Effector memory CD4-positive, alpha-beta T cell (primary cell): ENCODE data around the gene B4GALNT4.

Source experiments
- DNase-seq, 3 donors: peaks; one replicate each; pipeline ENCODE4 v3.0.0-alpha.2; 2020
- H3K27ac ChIP-seq: 2 replicates; pipeline ENCODE4 v1.7.0; 2013; ENCODE audit warnings: mild to moderate bottlenecking, low read length, moderate library complexity; ENCODE audit not compliant: insufficient read depth, poor library complexity, severe bottlenecking
- H3K27me3 ChIP-seq: replicated peaks from 2 replicates; pipeline ENCODE4 v1.7.0; 2013; ENCODE audit warnings: mild to moderate bottlenecking, low read length; ENCODE audit not compliant: insufficient read depth, control insufficient read depth, poor library complexity, severe bottlenecking
- H3K36me3 ChIP-seq: 2 replicates; pipeline ENCODE4 v1.7.0; 2013; ENCODE audit warnings: mild to moderate bottlenecking, low read length, moderate library complexity; ENCODE audit not compliant: control insufficient read depth, insufficient read depth
- H3K4me1 ChIP-seq: 2 replicates; pipeline ENCODE4 v1.7.0; 2013; ENCODE audit warnings: low read length, mild to moderate bottlenecking; ENCODE audit not compliant: control insufficient read depth, insufficient read depth, poor library complexity, severe bottlenecking
- H3K4me3 ChIP-seq: 2 replicates; pipeline ENCODE4 v1.7.0; 2013; ENCODE audit warnings: low read length, low read depth, mild to moderate bottlenecking; ENCODE audit not compliant: insufficient read depth, poor library complexity, severe bottlenecking
- H3K9me3 ChIP-seq: 2 replicates; pipeline ENCODE4 v1.7.0; 2013; ENCODE audit warnings: mild to moderate bottlenecking, low read length, moderate library complexity; ENCODE audit not compliant: control insufficient read depth

Gene B4GALNT4

GRCh38 chr11:393219-394033 lies 24.1 kb downstream of the B4GALNT4 start:
- DNase-seq: no peak
- no peaks in the 10 kb centered on the region for H3K36me3 ChIP-seq
- H3K27me3 ChIP-seq: no peaks in the 10 kb centered on the region
- H3K4me3 ChIP-seq: no peak overlapping the region
- no peak overlapping the region for H3K27ac ChIP-seq
- H3K4me1 ChIP-seq: peaks cover 11% of the 10 kb centered on the region
- H3K9me3 ChIP-seq: no peaks in the 10 kb centered on the region

DNA sequence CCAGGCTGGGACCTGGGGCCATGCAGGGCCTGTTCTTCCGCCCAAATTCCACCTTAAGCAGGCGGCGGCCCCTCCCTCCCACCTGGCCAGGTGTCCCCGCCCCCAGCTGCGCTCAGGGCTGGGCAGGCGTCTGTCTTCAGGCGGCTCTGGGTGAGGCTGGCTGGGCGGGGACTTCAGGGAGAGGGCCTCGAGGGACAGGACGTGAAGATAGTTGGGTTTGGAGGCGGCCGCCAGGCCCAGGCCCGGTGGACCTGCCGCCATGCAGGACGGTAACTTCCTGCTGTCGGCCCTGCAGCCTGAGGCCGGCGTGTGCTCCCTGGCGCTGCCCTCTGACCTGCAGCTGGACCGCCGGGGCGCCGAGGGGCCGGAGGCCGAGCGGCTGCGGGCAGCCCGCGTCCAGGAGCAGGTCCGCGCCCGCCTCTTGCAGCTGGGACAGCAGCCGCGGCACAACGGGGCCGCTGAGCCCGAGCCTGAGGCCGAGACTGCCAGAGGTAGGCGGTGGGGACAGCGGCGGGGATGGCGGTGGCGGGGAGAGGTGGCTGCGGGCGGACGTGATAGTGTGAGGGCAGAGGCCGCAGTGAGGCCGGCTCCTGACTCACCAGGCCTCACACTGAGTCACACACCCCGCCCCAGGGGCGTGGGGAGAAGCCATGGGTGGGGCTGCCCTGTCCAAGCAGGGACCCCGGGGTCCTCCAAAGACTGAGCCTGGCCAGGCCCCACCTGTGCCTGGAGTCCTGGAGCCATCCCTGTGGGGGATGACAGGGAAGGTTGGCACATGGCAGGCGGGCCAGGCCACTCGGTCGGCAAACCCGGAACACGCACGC lies 24.9 kb downstream of the B4GALNT4 start, which contains the start of gene PKP3:
Gene PKP3 (plus strand): TSS at position 176 of the 824 bp plus-strand sequence. CDS start 84 bp downstream, at position 260.
- Histone ChIP-seq H3K27me3 (no peaks in the 10 kb centered on the region), H3K36me3 (no peaks in the 10 kb centered on the region), H3K4me1 (peaks cover 11% of the 10 kb centered on the region), H3K9me3 (no peaks in the 10 kb centered on the region), H3K27ac (no peak within 1 kb of the TSS), H3K4me3 (no peak within 1 kb of the TSS)
- no peak for DNase-seq

DNA sequence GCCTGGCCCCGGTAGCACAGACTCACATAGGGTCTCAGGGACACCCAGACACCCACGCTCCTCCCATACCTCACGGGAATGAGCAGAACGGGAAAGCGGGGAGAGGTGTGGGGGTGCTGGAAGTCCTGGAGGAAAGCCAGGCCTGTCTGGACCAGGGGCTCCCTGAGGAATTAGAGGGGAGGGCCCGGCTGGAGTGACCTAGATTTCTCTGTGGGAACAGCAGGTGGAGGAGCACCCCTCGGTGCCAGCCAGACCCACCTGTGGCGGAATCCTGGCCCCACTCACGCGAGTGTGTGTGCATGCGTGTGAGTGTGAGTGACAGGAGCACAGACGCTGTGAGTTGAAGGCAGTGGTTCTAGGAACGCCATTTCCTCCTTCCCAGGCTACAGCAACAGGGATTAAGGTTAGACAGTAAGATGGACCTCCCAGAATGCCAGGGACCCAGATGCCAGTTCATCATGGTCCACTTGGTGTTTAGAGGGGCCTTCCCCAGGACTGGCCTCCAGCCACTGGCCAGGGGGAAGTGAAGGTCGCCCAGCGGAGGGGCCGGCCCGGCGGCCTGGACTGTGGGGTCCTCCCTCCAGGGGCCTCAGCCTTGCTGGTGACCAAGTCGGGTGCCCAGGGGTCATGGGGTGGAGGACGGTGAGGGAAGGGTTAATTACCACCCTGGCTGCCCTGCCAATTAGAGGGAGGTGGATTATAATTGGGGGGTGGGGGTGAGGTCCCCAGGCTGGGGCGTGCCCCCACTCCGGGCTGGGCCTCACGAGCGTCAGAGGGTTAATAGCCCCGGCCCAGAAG lies 25.8 kb downstream of the B4GALNT4 start:
- Histone ChIP-seq H3K9me3 (no peaks in the 10 kb centered on the region), H3K4me1 (peaks cover 11% of the 10 kb centered on the region), H3K27me3 (no peaks in the 10 kb centered on the region), H3K4me3 (no peak overlapping the region), H3K36me3 (no peaks in the 10 kb centered on the region), H3K27ac (no peak overlapping the region)
- no peak for DNase-seq

GRCh38 chr11:395866-396265 lies 26.6 kb downstream of the B4GALNT4 start:
- Histone ChIP-seq H3K9me3 (no peaks in the 10 kb centered on the region), H3K27ac (no peak overlapping the region), H3K4me1 (peaks cover 11% of the 10 kb centered on the region), H3K36me3 (no peaks in the 10 kb centered on the region), H3K27me3 (no peaks in the 10 kb centered on the region), H3K4me3 (no peak overlapping the region)
- DNase-seq: no peak

- H3K9me3 ChIP-seq: no peaks in the 10 kb centered on the region
- no peaks in the 10 kb centered on the region for H3K27me3 ChIP-seq
- no peak overlapping the region for H3K27ac ChIP-seq
- H3K4me1 ChIP-seq: peaks cover 11% of the 10 kb centered on the region
- DNase-seq: no peak
- peak overlapping the region; percentile 40 for H3K4me3 ChIP-seq
- H3K36me3 ChIP-seq: no peaks in the 10 kb centered on the region
Measured at GRCh38 chr11:396511-396947, 27.2 kb downstream of the B4GALNT4 start.

- DNase-seq: peak in 2 of 3 donors; percentile 25 to 41
- no peaks in the 10 kb centered on the region for H3K36me3 ChIP-seq
- no peak overlapping the region for H3K27ac ChIP-seq
- H3K4me1 ChIP-seq: peaks cover 11% of the 10 kb centered on the region
- H3K4me3 ChIP-seq: peak overlapping the region; percentile 40
- H3K27me3 ChIP-seq: no peaks in the 10 kb centered on the region
- H3K9me3 ChIP-seq: no peaks in the 10 kb centered on the region
Measured at GRCh38 chr11:396948-397548, 27.7 kb downstream of the B4GALNT4 start.

GRCh38 chr11:398826-399225 lies 29.5 kb downstream of the B4GALNT4 start:
- Histone ChIP-seq H3K4me3 (no peak overlapping the region), H3K27me3 (no peaks in the 10 kb centered on the region), H3K36me3 (no peaks in the 10 kb centered on the region), H3K4me1 (peaks cover 11% of the 10 kb centered on the region), H3K9me3 (no peaks in the 10 kb centered on the region), H3K27ac (no peak overlapping the region)
- DNase-seq: no peak

GRCh38 chr11:399731-400211 lies 30.5 kb downstream of the B4GALNT4 start:
- H3K27me3 ChIP-seq: no peaks in the 10 kb centered on the region
- DNase-seq: no peak

DNA sequence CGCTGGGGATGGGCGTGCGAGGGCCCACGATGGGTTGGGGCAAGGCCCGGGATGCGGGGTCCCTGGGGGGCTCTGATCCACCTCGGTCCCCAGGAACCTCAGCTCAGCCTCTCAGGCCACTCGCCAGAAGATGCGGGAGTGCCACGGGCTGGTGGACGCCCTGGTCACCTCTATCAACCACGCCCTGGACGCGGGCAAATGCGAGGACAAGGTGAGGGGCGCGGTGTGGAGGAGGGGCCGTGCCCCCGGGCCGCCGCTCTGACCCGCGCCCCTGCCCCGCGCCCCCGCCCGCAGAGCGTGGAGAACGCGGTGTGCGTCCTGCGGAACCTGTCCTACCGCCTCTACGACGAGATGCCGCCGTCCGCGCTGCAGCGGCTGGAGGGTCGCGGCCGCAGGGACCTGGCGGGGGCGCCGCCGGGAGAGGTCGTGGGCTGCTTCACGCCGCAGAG lies 31.0 kb downstream of the B4GALNT4 start:
- no peaks in the 10 kb centered on the region for H3K36me3 ChIP-seq
- H3K27me3 ChIP-seq: no peaks in the 10 kb centered on the region
- no peak overlapping the region for H3K4me3 ChIP-seq
- no peaks in the 10 kb centered on the region for H3K9me3 ChIP-seq
- DNase-seq: no peak
- no peak overlapping the region for H3K27ac ChIP-seq
- H3K4me1 ChIP-seq: peaks cover 11% of the 10 kb centered on the region

More at GRCh38 chr11:399731-400211, 30.5 kb downstream of the B4GALNT4 start:
- Histone ChIP-seq H3K9me3 (no peaks in the 10 kb centered on the region), H3K4me3 (no peak overlapping the region), H3K4me1 (peaks cover 11% of the 10 kb centered on the region), H3K36me3 (no peaks in the 10 kb centered on the region), H3K27ac (no peak overlapping the region)
